Calu3 (cell line): ENCODE measurements around the gene CD81. TPM values are rescaled to one million over a fixed set of nuclear protein-coding genes. Genes with fewer than 3 reads are reported as not detected.

ENCODE experiments used
- BruUV-seq: library from RNA; stranded (reverse); fragments of 400-500 nt; replicated peaks from 2 replicates; lab custom pipeline; 2021; lab: Mats Ljungman, UMichigan
- CTCF ChIA-PET: fragments of 300-600 bp; sonication (Branson Sonifier 250); formaldehyde crosslinking; loops from one replicate; lab custom pipeline; 2022; ENCODE audit warnings: antibody characterized with exemption; lab: Charles Lee
- DNase-seq: peaks from one replicate; pipeline ENCODE4 v3.0.0; 2022
- H3K27ac Mint-ChIP-seq: one replicate; pipeline ENCODE4 v1.8.0; 2022; ENCODE audit warnings: mixed read lengths; ENCODE audit not compliant: unreplicated experiment
- H3K27me3 Mint-ChIP-seq: one replicate; pipeline ENCODE4 v1.8.0; 2022; ENCODE audit warnings: mixed read lengths; ENCODE audit not compliant: unreplicated experiment
- H3K36me3 Mint-ChIP-seq: one replicate; pipeline ENCODE4 v1.8.0; 2022; ENCODE audit warnings: mild to moderate bottlenecking, moderate library complexity, mixed read lengths; ENCODE audit not compliant: insufficient read depth, unreplicated experiment
- H3K4me1 Mint-ChIP-seq: one replicate; pipeline ENCODE4 v1.8.0; 2022; ENCODE audit warnings: mild to moderate bottlenecking, low read depth, mixed read lengths; ENCODE audit not compliant: unreplicated experiment
- H3K4me3 Mint-ChIP-seq: one replicate; pipeline ENCODE4 v1.8.0; 2022; ENCODE audit warnings: mild to moderate bottlenecking, low read depth, moderate library complexity, mixed read lengths; ENCODE audit not compliant: unreplicated experiment
- H3K9me3 Mint-ChIP-seq: one replicate; pipeline ENCODE4 v1.8.0; 2022; ENCODE audit warnings: low read depth, mixed read lengths; ENCODE audit not compliant: unreplicated experiment
- CTCF ChIP-seq: fragments of 200-600 bp; IDR thresholded peaks from one replicate; pipeline ENCODE4 v1.8.0; 2022; ENCODE audit warnings: antibody characterized with exemption; ENCODE audit not compliant: unreplicated experiment
- intact Hi-C: fragments of 100-400 bp; cut with micrococcal nuclease; formaldehyde crosslinking; loops from one replicate; pipeline ENCODE4 v1.10.0; 2022; ENCODE audit not compliant: unreplicated experiment
- total RNA-seq: library from RNA; stranded (reverse); gene quantifications from 2 replicates; pipeline ENCODE4 v1.2.3, GENCODE V29; 2022

Gene CD81
- total RNA-seq, 1 experiment from 2014 or later, result 283 TPM

GRCh38 chr11:2386591-2386990 lies 9.5 kb downstream of the CD81 start:
- no peak for DNase-seq
- intact Hi-C loops, result no loop called here

GRCh38 chr11:2387266-2387987 lies 10.3 kb downstream of the CD81 start:
- DNase-seq, result no peak
- TF ChIP-seq CTCF, result no peak
- H3K9me3 Mint-ChIP-seq, result no peaks in the 10 kb centered on the region
- intact Hi-C loops, result no loop called here
- H3K27ac Mint-ChIP-seq, result no peak overlapping the region
- H3K4me1 Mint-ChIP-seq, result no peaks in the 10 kb centered on the region
- CTCF ChIA-PET, result interaction anchor here (0.6 to 1.1 kb wide), 4 partner anchors 13 to 83 kb away, joined by 3 read pairs; partner anchors contain the start of gene TSSC4
- H3K36me3 Mint-ChIP-seq, result peaks cover 11% of the 10 kb centered on the region
- no TSS peak for BruUV-seq
- no peak overlapping the region for H3K4me3 Mint-ChIP-seq
- no peaks in the 10 kb centered on the region for H3K27me3 Mint-ChIP-seq

More at GRCh38 chr11:2386591-2386990, 9.5 kb downstream of the CD81 start:
- H3K36me3 Mint-ChIP-seq, result peaks cover 7% of the 10 kb centered on the region
- H3K4me1 Mint-ChIP-seq, result no peaks in the 10 kb centered on the region
- no peaks in the 10 kb centered on the region for H3K27me3 Mint-ChIP-seq
- no peak for TF ChIP-seq CTCF
- no peak overlapping the region for H3K4me3 Mint-ChIP-seq
- H3K27ac Mint-ChIP-seq, result no peak overlapping the region
- BruUV-seq, result no TSS peak
- CTCF ChIA-PET, result no interaction called here
- H3K9me3 Mint-ChIP-seq, result no peaks in the 10 kb centered on the region

- Mint-ChIP-seq H3K27me3 (no peaks in the 10 kb centered on the region), H3K4me3 (no peak overlapping the region), H3K4me1 (no peaks in the 10 kb centered on the region), H3K36me3 (peaks cover 16% of the 10 kb centered on the region), H3K27ac (no peak overlapping the region), H3K9me3 (no peaks in the 10 kb centered on the region)
- intact Hi-C loops, result no loop called here
- DNase-seq, result no peak
- TF ChIP-seq CTCF, result no peak
- CTCF ChIA-PET, result no interaction called here
- no TSS peak for BruUV-seq
Observed at GRCh38 chr11:2388431-2389376, 11.6 kb downstream of the CD81 start.

GRCh38 chr11:2389377-2390026 lies 12.4 kb downstream of the CD81 start:
- peaks cover 20% of the 10 kb centered on the region for H3K36me3 Mint-ChIP-seq
- no peaks in the 10 kb centered on the region for H3K9me3 Mint-ChIP-seq
- no peak for DNase-seq
- TF ChIP-seq CTCF, result no peak
- no peak overlapping the region for H3K27ac Mint-ChIP-seq
- intact Hi-C loops, result no loop called here
- BruUV-seq, result no TSS peak
- CTCF ChIA-PET, result no interaction called here
- H3K4me1 Mint-ChIP-seq, result no peaks in the 10 kb centered on the region
- H3K4me3 Mint-ChIP-seq, result no peak overlapping the region
- no peaks in the 10 kb centered on the region for H3K27me3 Mint-ChIP-seq
